DOHH2 (cell line): ENCODE data around the gene OR8B2.
"Not testable (repeated sequence)": the region's sequence is repeated elsewhere in the genome, so short reads cannot be mapped to it uniquely, and the experiment has no call there.

Experiments
- H3F3A ChIP-seq: fragments of 200-600 bp; sonication (generic), shearing (Covaris generic); 2 replicates; pipeline ENCODE4 v1.6.0; 2016; ENCODE audit warnings: antibody characterized with exemption, mild to moderate bottlenecking; ENCODE audit not compliant: control insufficient read depth, insufficient read depth
- H3K27ac ChIP-seq: fragments of 200-600 bp; sonication (generic); 2 replicates; pipeline ENCODE4 v1.5.1; 2014; ENCODE audit warnings: low read depth, mild to moderate bottlenecking, low read length, moderate library complexity
- H3K27me3 ChIP-seq: fragments of 200-600 bp; sonication (generic); 2 replicates; pipeline ENCODE4 v1.6.1; 2014; ENCODE audit warnings: mild to moderate bottlenecking, low read length, mixed read lengths; ENCODE audit not compliant: control insufficient read depth
- H3K36me3 ChIP-seq: fragments of 200-600 bp; sonication (generic); 2 replicates; pipeline ENCODE4 v1.6.1; 2014; ENCODE audit warnings: mild to moderate bottlenecking, low read length, moderate library complexity, mixed read lengths; ENCODE audit not compliant: control insufficient read depth
- H3K4me1 ChIP-seq: fragments of 200-600 bp; sonication (generic); 2 replicates; pipeline ENCODE4 v1.6.1; 2014; ENCODE audit warnings: mild to moderate bottlenecking, low read length, mixed read lengths; ENCODE audit not compliant: control insufficient read depth
- H3K4me2 ChIP-seq: fragments of 200-600 bp; sonication (generic); 2 replicates; pipeline ENCODE4 v1.6.0; 2014; ENCODE audit warnings: mild to moderate bottlenecking, low read length, moderate library complexity
- H3K4me3 ChIP-seq: fragments of 200-600 bp; sonication (generic); 2 replicates; pipeline ENCODE4 v1.5.1; 2014; ENCODE audit warnings: mild to moderate bottlenecking, low read length, mixed read lengths
- H3K79me2 ChIP-seq: fragments of 200-600 bp; sonication (generic); 2 replicates; pipeline ENCODE4 v1.6.1; 2014; ENCODE audit warnings: mild to moderate bottlenecking, low read length, mixed read lengths; ENCODE audit not compliant: control insufficient read depth
- H3K9me2 ChIP-seq: fragments of 200-600 bp; sonication (generic); replicated peaks from 2 replicates; pipeline ENCODE4 v1.6.1; 2014; ENCODE audit warnings: mild to moderate bottlenecking, low read length, mixed read lengths; ENCODE audit not compliant: control insufficient read depth
- H3K9me3 ChIP-seq: fragments of 200-600 bp; sonication (generic); 2 replicates; pipeline ENCODE4 v1.6.1; 2014; ENCODE audit warnings: antibody characterized with exemption, low read length, mixed read lengths; ENCODE audit not compliant: control insufficient read depth, insufficient read depth
- H4K20me1 ChIP-seq: fragments of 200-600 bp; sonication (generic); 2 replicates; pipeline ENCODE4 v1.6.0; 2014; ENCODE audit warnings: low read depth, mild to moderate bottlenecking, antibody characterized with exemption, low read length, moderate library complexity; ENCODE audit not compliant: control insufficient read depth, insufficient read depth
- EZH2phosphoT487 ChIP-seq: fragments of 200-600 bp; sonication (generic); IDR thresholded peaks from 2 replicates; pipeline ENCODE4 v1.6.1; 2017; ENCODE audit warnings: borderline replicate concordance, mild to moderate bottlenecking, antibody characterized with exemption, low read length, moderate library complexity, mixed read lengths
- TF ChIP-seq, protein P1 (sequence below): fragments of 200-600 bp; sonication (generic); IDR thresholded peaks from one replicate; pipeline ENCODE4 v1.5.1; 2014; ENCODE audit warnings: antibody characterized with exemption, mild to moderate bottlenecking, low read depth, low read length; ENCODE audit not compliant: poor library complexity, severe bottlenecking

Gene OR8B2

DNA sequence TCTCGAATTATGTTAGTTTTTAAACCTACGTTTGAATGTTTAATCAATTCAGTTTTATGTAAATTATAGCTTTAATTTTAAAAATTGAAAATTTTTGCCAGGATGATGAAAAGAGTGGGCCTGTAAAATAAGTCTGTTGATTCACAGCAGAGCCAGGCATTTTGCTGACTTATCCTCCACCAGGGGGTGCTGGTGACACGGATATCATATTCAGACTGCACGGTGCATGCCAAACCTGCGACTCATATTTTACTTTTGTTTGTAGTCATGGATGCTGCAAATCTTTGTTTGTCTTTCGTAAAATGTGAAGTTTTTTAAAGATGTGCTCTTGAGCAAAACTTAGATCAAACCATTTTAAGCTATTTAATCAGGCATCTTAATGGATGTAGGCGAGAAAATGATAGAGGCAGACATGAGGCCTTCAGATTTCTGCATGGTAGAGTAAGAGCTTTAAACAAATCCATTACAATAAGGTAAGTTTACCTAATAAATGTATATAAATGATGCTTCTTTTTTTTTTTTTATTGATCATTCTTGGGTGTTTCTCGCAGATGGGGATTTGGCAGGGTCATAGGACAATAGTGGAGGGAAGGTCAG is 18.1 kb upstream of the OR8B2 start:
- no peak overlapping the region for H3K4me2 ChIP-seq
- no peaks in the 10 kb centered on the region for H4K20me1 ChIP-seq
- no peaks in the 10 kb centered on the region for H3K79me2 ChIP-seq
- H3F3A ChIP-seq = no peaks in the 10 kb centered on the region
- no peaks in the 10 kb centered on the region for H3K9me3 ChIP-seq
- no peak for TF ChIP-seq EZH2phosphoT487
- TF ChIP-seq, protein P1, sequence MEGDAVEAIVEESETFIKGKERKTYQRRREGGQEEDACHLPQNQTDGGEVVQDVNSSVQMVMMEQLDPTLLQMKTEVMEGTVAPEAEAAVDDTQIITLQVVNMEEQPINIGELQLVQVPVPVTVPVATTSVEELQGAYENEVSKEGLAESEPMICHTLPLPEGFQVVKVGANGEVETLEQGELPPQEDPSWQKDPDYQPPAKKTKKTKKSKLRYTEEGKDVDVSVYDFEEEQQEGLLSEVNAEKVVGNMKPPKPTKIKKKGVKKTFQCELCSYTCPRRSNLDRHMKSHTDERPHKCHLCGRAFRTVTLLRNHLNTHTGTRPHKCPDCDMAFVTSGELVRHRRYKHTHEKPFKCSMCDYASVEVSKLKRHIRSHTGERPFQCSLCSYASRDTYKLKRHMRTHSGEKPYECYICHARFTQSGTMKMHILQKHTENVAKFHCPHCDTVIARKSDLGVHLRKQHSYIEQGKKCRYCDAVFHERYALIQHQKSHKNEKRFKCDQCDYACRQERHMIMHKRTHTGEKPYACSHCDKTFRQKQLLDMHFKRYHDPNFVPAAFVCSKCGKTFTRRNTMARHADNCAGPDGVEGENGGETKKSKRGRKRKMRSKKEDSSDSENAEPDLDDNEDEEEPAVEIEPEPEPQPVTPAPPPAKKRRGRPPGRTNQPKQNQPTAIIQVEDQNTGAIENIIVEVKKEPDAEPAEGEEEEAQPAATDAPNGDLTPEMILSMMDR = peak; percentile 70
- H3K36me3 ChIP-seq = no peaks in the 10 kb centered on the region
- H3K27me3 ChIP-seq = peaks cover 5% of the 10 kb centered on the region
- no peaks in the 10 kb centered on the region for H3K9me2 ChIP-seq
- H3K4me3 ChIP-seq = no peak overlapping the region
- H3K4me1 ChIP-seq = peaks cover 7% of the 10 kb centered on the region
- no peak overlapping the region for H3K27ac ChIP-seq

DNA sequence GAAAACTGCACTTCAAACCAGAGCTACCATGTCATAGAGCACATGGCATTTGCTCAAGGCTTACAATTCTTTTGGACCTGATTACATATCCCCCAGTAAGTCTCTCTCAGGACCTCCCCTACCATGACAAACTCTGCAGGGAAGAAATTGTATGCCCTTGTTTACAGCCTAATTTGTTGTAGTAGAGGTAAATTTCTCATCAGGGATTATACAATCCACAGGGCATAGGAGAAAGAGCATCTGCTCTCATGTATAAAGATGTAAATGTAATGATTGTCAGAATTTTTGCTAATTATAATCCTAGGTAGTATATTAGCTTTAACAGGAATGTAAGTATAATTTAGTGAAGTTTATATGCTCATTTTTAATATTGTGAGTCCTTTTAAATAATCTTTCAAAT is 14.6 kb upstream of the OR8B2 start, which contains the start of gene OR8B3:
Gene OR8B3 (minus strand): TSS at position 101 of the 400 bp plus-strand sequence. CDS start 1,673 bp downstream, outside the sequence.
- H3K9me2 ChIP-seq = no peaks in the 10 kb centered on the region
- H3K27ac ChIP-seq = no peak within 1 kb of the TSS
- no peaks in the 10 kb centered on the region for H4K20me1 ChIP-seq
- H3K4me1 ChIP-seq = no peaks in the 10 kb centered on the region
- H3K4me2 ChIP-seq = no peak within 1 kb of the TSS
- H3K36me3 ChIP-seq = no peaks in the 10 kb centered on the region
- H3K4me3 ChIP-seq = no peak within 1 kb of the TSS
- H3K79me2 ChIP-seq = no peaks in the 10 kb centered on the region
- TF ChIP-seq EZH2phosphoT487 = no peak
- TF ChIP-seq, protein P1 = no peak
- no peaks in the 10 kb centered on the region for H3F3A ChIP-seq
- no peaks in the 10 kb centered on the region for H3K9me3 ChIP-seq
- no peaks in the 10 kb centered on the region for H3K27me3 ChIP-seq

DNA sequence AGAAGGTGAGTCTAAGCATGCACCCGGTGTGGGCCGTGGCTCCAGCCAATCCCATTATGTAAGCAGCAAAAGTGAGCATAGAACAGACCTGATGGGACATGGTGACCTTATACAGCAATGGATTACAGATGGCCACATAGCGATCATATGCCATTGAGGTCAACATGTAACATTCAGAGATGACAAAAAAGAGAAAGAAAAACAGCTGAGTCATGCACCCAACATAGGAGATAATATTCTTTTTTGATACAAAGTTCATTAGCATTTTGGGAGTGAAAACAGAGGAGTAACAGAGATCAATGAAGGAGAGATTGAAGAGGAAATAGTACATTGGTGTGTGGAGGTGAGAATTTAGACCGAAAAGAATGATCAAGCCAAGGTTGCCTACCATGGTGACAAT is 12.5 kb upstream of the OR8B2 start:
- H3K9me2 ChIP-seq, H3K79me2 ChIP-seq, H3F3A ChIP-seq, H3K27ac ChIP-seq, H4K20me1 ChIP-seq, H3K36me3 ChIP-seq, H3K4me1 ChIP-seq, H3K4me2 ChIP-seq, H3K4me3 ChIP-seq, H3K27me3 ChIP-seq, H3K9me3 ChIP-seq: not testable (repeated sequence)

DNA sequence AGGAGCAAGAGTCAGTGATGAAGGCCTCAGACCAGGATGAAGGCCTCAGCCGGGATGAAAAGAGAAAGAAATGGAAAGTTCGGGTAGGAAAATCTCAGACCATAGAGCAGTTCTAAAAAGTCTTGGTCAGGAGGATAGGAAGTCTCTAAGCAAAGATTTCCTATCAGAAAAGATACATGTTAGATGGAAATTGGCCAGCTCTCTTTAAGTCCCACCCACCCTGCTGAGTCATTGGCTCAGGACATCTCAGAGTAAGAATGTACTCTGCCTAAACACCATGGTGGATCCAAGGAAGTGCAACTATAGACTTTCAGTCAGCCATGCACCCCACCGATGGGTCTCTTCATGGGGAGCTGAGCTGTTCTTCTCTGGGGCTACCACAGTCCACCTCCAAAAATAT is 10.1 kb upstream of the OR8B2 start:
- no peaks in the 10 kb centered on the region for H3K36me3 ChIP-seq
- no peak for TF ChIP-seq EZH2phosphoT487
- TF ChIP-seq, protein P1 = no peak
- no peaks in the 10 kb centered on the region for H3K9me2 ChIP-seq
- no peaks in the 10 kb centered on the region for H3K9me3 ChIP-seq
- no peaks in the 10 kb centered on the region for H4K20me1 ChIP-seq
- no peaks in the 10 kb centered on the region for H3K4me1 ChIP-seq
- no peak overlapping the region for H3K4me2 ChIP-seq
- no peaks in the 10 kb centered on the region for H3F3A ChIP-seq
- no peaks in the 10 kb centered on the region for H3K27me3 ChIP-seq
- H3K27ac ChIP-seq = no peak overlapping the region
- H3K79me2 ChIP-seq = no peaks in the 10 kb centered on the region
- no peak overlapping the region for H3K4me3 ChIP-seq

DNA sequence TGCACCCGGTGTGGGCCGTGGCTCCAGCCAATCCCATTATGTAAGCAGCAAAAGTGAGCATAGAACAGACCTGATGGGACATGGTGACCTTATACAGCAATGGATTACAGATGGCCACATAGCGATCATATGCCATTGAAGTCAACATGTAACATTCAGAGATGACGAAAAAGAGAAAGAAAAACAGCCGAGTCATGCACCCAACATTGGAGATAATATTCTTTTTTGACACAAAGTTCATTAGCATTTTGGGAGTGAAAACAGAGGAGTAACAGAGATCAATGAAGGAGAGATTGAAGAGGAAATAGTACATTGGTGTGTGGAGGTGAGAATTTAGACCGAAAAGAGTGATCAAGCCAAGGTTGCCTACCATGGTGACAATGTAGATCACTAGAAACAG is 1.4 kb downstream of the OR8B2 start:
- H3K79me2 ChIP-seq, H3K36me3 ChIP-seq, H3K27me3 ChIP-seq, H3F3A ChIP-seq, H3K9me3 ChIP-seq, H3K4me3 ChIP-seq, H3K4me1 ChIP-seq, H3K4me2 ChIP-seq, H3K27ac ChIP-seq, H4K20me1 ChIP-seq, H3K9me2 ChIP-seq: not testable (repeated sequence)
